Skeletal muscle cell (primary cell): ENCODE results near the gene ORC3.

Source experiments
- DNase-seq: peaks from one replicate; pipeline ENCODE4 v3.0.0-alpha.2; 2010; ENCODE audit warnings: low read depth
- H3K4me3 ChIP-seq: 2 replicates; pipeline ENCODE4 v1.5.1; 2011; ENCODE audit warnings: low read depth, mild to moderate bottlenecking, control low read depth, low read length, moderate library complexity

ORC3 gene

GRCh38 chr6:87589693-87590416, at the start of gene ORC3, which contains the start of gene RARS2:
Gene ORC3, plus strand, starts transcription at chr6:87590135. Its CDS starts 34 bp downstream, at chr6:87590169.
Gene RARS2, minus strand, starts transcription at chr6:87589987. Its CDS starts 30 bp downstream, at chr6:87589957.
- H3K4me3 ChIP-seq = peak within 1 kb of the TSS; percentile 72
- peak; percentile 82 for DNase-seq

GRCh38 chr6:87540539-87540938, 49.4 kb upstream of the ORC3 start:
- DNase-seq = no peak
- no peak overlapping the region for H3K4me3 ChIP-seq

DNA sequence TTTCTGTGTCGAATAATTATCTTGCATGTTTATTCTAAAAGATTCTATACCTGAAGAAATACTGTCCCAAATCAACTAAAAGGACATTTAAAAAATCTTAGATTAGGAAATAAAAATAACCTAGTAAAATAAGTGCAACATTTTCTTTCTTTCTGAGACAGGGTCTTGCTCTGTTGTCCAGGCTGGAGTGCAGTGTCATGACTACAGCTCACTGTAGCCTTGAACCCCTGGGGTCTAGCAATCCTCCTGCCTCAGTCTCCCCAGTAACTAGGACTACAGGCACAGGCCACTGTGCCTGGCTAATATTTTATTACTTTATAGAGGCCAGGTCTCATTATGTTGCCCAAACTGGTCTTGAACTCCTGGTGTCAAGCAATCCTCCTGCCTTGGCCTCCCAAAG, 48.9 kb upstream of the ORC3 start:
- H3K4me3 ChIP-seq = no peak overlapping the region
- no peak for DNase-seq

- no peak overlapping the region for H3K4me3 ChIP-seq
- DNase-seq = no peak
Observed at GRCh38 chr6:87541744-87542143, 48.2 kb upstream of the ORC3 start.

GRCh38 chr6:87543696-87544473, 46.0 kb upstream of the ORC3 start:
- no peak for DNase-seq

DNA sequence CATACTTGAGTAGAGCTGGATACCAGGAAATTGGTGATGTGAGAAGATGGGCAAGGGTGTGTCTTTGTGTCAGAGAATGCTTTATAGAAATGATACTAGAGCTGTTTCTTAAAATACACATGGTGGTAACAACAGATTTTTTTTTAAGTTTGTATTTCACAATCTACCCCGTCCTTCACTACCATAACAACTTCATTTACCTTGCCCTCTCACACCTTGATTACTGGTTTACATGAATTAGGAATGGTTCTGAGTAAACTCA, 45.5 kb upstream of the ORC3 start:
- no peak for DNase-seq
- no peak overlapping the region for H3K4me3 ChIP-seq

More at GRCh38 chr6:87543696-87544473, 46.0 kb upstream of the ORC3 start:
- H3K4me3 ChIP-seq = no peak overlapping the region

GRCh38 chr6:87551799-87552198, 38.1 kb upstream of the ORC3 start:
- no peak overlapping the region for H3K4me3 ChIP-seq

DNA sequence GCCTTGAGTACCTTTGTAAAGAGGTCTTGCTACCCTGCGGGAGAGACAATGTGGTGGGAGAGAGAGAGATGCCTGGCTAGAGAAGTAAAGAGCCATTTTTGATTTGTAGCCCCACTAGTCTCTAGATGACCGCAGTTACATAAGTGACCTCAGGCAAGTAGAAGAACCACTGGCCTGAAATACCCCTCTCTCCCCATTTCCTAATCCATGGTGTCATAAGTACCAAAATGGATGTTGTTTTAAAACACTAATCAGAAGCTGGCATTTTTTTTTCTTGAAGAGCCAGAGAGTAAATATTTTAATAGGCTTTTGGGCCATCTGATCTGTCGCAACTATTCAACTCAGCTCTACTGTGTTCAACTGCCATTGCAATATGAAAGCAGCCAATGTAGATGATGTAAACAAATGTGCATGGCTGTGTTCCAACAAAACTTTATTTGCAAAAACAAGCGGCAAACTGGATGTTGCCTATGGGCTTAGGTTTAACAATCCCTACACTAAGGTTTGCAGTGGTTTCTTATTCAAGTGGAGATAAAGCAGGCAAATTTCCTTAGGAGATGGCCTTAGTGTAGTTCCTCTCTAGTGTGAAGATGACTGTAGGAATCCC, 36.7 kb upstream of the ORC3 start:
- no peak overlapping the region for H3K4me3 ChIP-seq
- DNase-seq = no peak

More at GRCh38 chr6:87551799-87552198, 38.1 kb upstream of the ORC3 start:
- no peak for DNase-seq

DNA sequence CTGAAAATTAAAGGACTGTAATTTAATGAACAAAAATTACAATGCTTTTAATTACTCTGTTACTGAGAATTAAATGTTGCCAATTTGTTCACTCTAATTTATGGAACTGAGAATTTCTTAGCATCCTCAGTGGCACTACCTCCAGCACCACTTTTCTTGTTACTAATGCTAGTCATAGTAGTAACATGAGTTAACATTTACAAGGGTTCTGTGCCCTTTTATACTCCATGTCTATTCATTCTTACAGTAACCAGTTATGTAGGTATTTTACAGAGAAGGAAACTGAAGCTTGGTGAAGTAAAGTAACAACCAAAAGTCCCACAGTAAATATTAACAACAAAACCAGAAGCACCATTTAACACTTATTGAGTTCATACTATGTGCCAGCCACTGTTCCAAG, 34.4 kb upstream of the ORC3 start:
- DNase-seq = no peak
- H3K4me3 ChIP-seq = no peak overlapping the region

DNA sequence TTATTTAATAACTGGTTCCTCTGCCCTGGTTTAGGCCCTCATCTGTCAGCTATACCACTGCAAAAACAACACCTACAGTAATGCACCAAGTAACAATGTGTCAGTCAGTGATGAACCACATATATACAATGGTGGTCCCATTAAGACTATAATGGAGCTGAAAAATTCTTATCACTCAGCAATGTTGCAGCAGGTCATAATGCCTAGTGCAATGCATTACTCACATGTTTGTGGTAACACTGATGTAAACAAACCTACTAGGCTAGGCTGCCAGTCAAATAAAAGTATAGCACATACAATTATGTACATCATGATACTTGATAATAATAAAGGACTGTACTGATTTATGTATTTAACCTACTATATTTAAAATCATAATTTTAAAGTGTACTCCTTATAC, 31.5 kb upstream of the ORC3 start:
- H3K4me3 ChIP-seq = no peak overlapping the region
- no peak for DNase-seq

DNA sequence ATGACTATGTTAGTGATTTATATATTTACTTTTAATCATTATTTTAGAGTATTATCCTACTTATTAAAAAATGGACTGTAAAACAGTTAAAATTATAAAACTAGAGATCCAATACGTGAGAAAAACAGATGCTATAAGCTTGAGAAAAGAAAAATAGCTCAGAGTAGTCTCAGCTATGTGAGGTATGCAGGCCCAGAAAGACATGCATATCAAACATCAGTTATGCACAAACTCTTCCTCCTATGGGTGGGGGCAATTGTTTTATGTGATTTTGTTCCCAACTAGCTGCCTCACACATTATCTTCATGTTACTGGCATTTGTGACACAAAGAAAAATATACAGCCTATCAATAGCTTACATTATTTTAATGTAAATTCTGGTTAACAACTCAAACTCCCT, 28.9 kb upstream of the ORC3 start:
- H3K4me3 ChIP-seq = no peak overlapping the region
- DNase-seq = no peak

GRCh38 chr6:87572021-87572420, 17.9 kb upstream of the ORC3 start:
- DNase-seq = no peak
- H3K4me3 ChIP-seq = no peak overlapping the region

DNA sequence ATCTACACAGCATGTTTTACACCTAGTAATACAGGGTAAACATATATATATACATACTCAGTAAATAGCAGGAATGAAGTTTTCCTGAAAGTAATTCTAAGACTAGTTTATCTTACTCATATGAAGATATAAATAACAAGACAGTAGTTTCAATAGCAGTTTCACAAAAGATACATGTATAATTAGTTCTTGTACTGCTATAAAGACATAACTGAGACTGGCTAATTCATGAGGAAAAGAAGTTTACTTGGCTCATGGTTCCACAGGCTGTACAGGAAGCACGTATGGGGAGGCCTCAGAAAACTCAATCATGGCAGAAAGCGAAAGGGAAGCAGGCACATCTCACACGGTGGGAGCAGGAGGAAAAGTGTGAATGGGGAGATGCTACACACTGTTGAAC, 17.1 kb upstream of the ORC3 start:
- DNase-seq = no peak

DNA sequence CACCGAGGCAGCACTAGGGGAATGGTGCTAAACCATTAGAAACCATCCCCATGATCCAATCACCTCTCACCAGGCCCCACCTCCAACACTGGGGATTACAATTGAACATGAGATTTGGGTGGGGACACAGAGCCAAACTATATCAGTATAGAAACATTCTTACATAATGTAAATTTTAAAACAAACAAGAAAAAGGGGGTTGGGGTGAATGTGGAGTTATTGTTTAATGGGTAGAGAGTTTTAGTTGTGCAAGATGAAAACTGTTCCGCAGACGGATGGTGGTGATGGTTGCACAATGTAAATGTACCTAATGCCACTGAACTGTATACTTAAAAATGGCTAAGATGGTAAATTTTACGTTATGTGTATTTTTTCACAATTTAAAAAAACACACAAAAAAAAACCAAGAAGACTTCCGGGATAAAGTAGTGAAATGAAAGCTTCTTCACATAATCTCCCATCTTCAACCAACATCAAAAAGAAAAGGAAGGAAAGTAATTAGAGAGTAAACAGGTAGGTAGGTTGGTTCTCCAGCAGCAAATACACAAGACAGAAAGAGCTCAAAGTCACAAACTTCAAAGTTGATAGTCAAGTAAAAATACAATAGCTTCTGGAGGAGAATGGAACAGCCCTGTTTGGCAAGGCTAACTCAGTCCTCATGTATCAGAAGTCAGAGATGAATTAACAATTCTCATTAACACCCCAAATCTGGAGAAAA, 16.5 kb upstream of the ORC3 start:
- DNase-seq = no peak
- H3K4me3 ChIP-seq = no peak overlapping the region

More for the DNA sequence above, 17.1 kb upstream of the ORC3 start:
- H3K4me3 ChIP-seq = no peak overlapping the region

- H3K4me3 ChIP-seq = no peak overlapping the region
- no peak for DNase-seq
Observed at GRCh38 chr6:87574237-87574804, 15.6 kb upstream of the ORC3 start.

GRCh38 chr6:87575423-87575822, 14.5 kb upstream of the ORC3 start:
- no peak overlapping the region for H3K4me3 ChIP-seq
- no peak for DNase-seq

- no peak overlapping the region for H3K4me3 ChIP-seq
- no peak for DNase-seq
Observed at GRCh38 chr6:87583822-87584221, 6.1 kb upstream of the ORC3 start.

- no peak overlapping the region for H3K4me3 ChIP-seq
- DNase-seq = no peak
Observed at GRCh38 chr6:87586371-87587077, 3.4 kb upstream of the ORC3 start.

DNA sequence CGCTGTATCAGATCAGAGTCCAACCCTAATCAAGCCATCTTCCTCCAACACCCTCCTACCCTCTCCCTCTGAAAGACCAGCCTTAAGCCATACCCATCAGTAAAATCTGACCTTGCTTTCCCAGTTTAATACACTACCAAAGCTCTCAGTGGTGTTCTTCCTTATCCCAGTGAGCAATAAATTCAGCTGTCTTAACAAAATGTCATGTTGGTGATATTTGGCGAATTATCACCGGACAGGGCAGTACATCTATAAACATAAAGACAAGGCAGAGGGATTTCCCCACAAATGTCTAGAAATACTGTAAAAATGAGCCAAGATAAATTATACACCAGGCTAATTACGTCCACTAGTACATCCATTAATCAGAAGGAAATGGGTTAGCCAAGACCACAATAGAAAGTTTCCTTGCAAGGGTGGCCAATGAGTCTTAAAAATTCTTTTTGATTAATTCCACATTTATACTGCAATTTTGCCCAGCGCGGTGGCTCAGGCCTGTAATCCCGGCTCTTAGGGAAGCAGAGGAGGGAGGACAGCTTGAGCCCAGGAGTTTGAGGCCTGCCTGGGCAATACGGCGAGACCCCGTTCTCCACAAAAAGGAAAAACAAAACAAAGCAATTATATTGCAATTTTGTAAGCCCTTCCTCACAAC, 1.1 kb upstream of the ORC3 start:
- DNase-seq = no peak
- peak overlapping the region; percentile 72 for H3K4me3 ChIP-seq
